Umbilical cord (tissue), 2 donors: ENCODE measurements around the gene HACD3. TPM values are rescaled to one million over a fixed set of nuclear protein-coding genes. Genes with fewer than 3 reads are reported as not detected.

Source experiments
- DNase-seq: peaks from one replicate; pipeline ENCODE4 v3.0.0-alpha.2; 2015; ENCODE audit warnings: low spot score
- total RNA-seq: library from RNA; depleted of rRNA; stranded (reverse); fragments of >200 nt; gene quantifications from one replicate; pipeline ENCODE4 v1.2.3, GENCODE V29; 2014; ENCODE audit warnings: low replicate concordance; ENCODE audit not compliant: insufficient read depth

Gene HACD3
- total RNA-seq = 48.6 TPM

GRCh38 chr15:65530318-65531111, at the start of gene HACD3:
HACD3 (plus strand) TSS chr15:65530463; CDS start chr15:65530632, 169 bp downstream.
- DNase-seq = peak; percentile 90

GRCh38 chr15:65484876-65485275, 45.4 kb upstream of the HACD3 start:
- DNase-seq = no peak

- DNase-seq = no peak
Observed at GRCh38 chr15:65494076-65494475, 36.2 kb upstream of the HACD3 start.

GRCh38 chr15:65509321-65509720, 20.9 kb upstream of the HACD3 start:
- no peak for DNase-seq

- DNase-seq = no peak
Observed at GRCh38 chr15:65512189-65512588, 18.1 kb upstream of the HACD3 start.

GRCh38 chr15:65512807-65513416, 17.4 kb upstream of the HACD3 start:
- DNase-seq = peak; percentile 11

- DNase-seq = peak; percentile 95
Observed at GRCh38 chr15:65516997-65517865, 13.0 kb upstream of the HACD3 start, which contains the start of gene DPP8. DPP8 (minus strand) TSS chr15:65517689; CDS start chr15:65512553, 5,136 bp downstream.

GRCh38 chr15:65517866-65518207, 12.4 kb upstream of the HACD3 start:
- DNase-seq = no peak

- DNase-seq = no peak
Observed at GRCh38 chr15:65518633-65519285, 11.5 kb upstream of the HACD3 start.

- DNase-seq = no peak
Observed at GRCh38 chr15:65521350-65521749, 8.9 kb upstream of the HACD3 start.

- DNase-seq = no peak
Observed at GRCh38 chr15:65524226-65524625, 6.0 kb upstream of the HACD3 start.

GRCh38 chr15:65525622-65526021, 4.6 kb upstream of the HACD3 start:
- DNase-seq = peak; percentile 8

GRCh38 chr15:65528461-65529060, 1.7 kb upstream of the HACD3 start:
- DNase-seq = no peak

GRCh38 chr15:65529762-65530317, 423 bp upstream of the HACD3 start:
- DNase-seq = no peak

GRCh38 chr15:65532738-65533051, 2.4 kb downstream of the HACD3 start:
- DNase-seq = peak; percentile 13

GRCh38 chr15:65533057-65533756, 2.9 kb downstream of the HACD3 start:
- peak; percentile 15 for DNase-seq

- DNase-seq = no peak
Observed at GRCh38 chr15:65535192-65535591, 4.9 kb downstream of the HACD3 start.

GRCh38 chr15:65540314-65540713, 10.1 kb downstream of the HACD3 start:
- no peak for DNase-seq

- no peak for DNase-seq
Observed at GRCh38 chr15:65541231-65541820, 11.1 kb downstream of the HACD3 start.

- no peak for DNase-seq
Observed at GRCh38 chr15:65547841-65548240, 17.6 kb downstream of the HACD3 start.
